ENCODE data around the gene GPR78. TPM values are rescaled to one million over a fixed set of nuclear protein-coding genes. Genes with fewer than 3 reads are reported as not detected.

Gene GPR78
- total RNA-seq, 2 donors from 2014 or later: not detected

Other genes starting within 250 kb of the GPR78 start
- 10 to 100 TPM; 66.9 to 68.8 TPM for gene ACOX3, start 139.7 kb upstream of the GPR78 start, total RNA-seq
- gene TRMT44, start 139.6 kb upstream of the GPR78 start, total RNA-seq: 10 to 100 TPM; 10.5 to 11.4 TPM
- 1 to 10 TPM in 1 of 2 donors, under 1 TPM in 1; 0.90 to 1.2 TPM for gene CPZ, start 12.4 kb downstream of the GPR78 start, total RNA-seq

Data from right atrium auricular region (tissue), 2 donors.